GM12878 (cell line): ENCODE data around the gene FBXL3. TPM values are rescaled to one million over a fixed set of nuclear protein-coding genes. Genes with fewer than 3 reads are reported as not detected.

Source experiments
- ATAC-seq: fragments of 200-7000 bp; cut with Tn5 transposase; 3 replicates; pipeline ENCODE4 v1.9.1; 2020; ENCODE audit warnings: mild to moderate bottlenecking, moderate library complexity
- BruUV-seq: library from RNA; stranded (reverse); fragments of 400-500 nt; replicated peaks from 2 replicates; lab custom pipeline; 2021; lab: Mats Ljungman, UMichigan
- CTCF ChIA-PET: fragments of 300-600 bp; sonication (Branson Sonifier 250); formaldehyde crosslinking; extraction: SDS; loops from one replicate; lab custom pipeline; 2021; ENCODE audit warnings: inconsistent platforms; lab: Yijun Ruan, JAX
- POLR2A ChIA-PET: fragments of 350-600 bp; formaldehyde crosslinking; extraction: SDS; loops from one replicate; lab custom pipeline; 2021; ENCODE audit warnings: inconsistent platforms; lab: Charles Lee
- RAD21 ChIA-PET: fragments of 300-600 bp; sonication (Branson Sonifier 250); formaldehyde crosslinking; loops from one replicate; lab custom pipeline; 2023; ENCODE audit warnings: antibody characterized with exemption; ENCODE audit not compliant: unreplicated experiment; lab: Charles Lee
- SMC1A ChIA-PET: fragments of 300-600 bp; sonication (Branson Sonifier 250); formaldehyde crosslinking; loops from one replicate; lab custom pipeline; 2023; ENCODE audit not compliant: unreplicated experiment, uncharacterized antibody; lab: Charles Lee
- DNase-seq: peaks from one replicate; pipeline ENCODE4 v3.0.0-alpha.2; 2011; ENCODE audit warnings: low read depth, low spot score
- FAIRE-seq: peaks from 3 replicates; lab custom pipeline; 2011; peaks lifted over from hg19 to GRCh38; lab: Jason Lieb, UNC
- H2AFZ ChIP-seq: 2 replicates; pipeline ENCODE4 v1.6.0; 2011; ENCODE audit warnings: low read depth, low read length, control low read depth; ENCODE audit not compliant: control insufficient read depth
- H3K27ac ChIP-seq: 2 replicates; pipeline ENCODE4 v1.5.1; 2011; ENCODE audit warnings: control low read depth; ENCODE audit not compliant: control insufficient read depth, insufficient read depth
- H3K27me3 ChIP-seq, 2 experiments: replicated peaks in 1 of 2; 2 replicates each; pipeline versions ENCODE4 v1.6.0 to v1.6.1; 2011; ENCODE audit warnings: low read length in 1 of 2; ENCODE audit not compliant: control insufficient read depth in 2 of 2, insufficient read depth in 2 of 2
- H3K36me3 ChIP-seq, 2 experiments: 2 replicates each; pipeline ENCODE4 v1.5.1; 2011; ENCODE audit warnings: low read length in 1 of 2; ENCODE audit not compliant: control insufficient read depth in 2 of 2, insufficient read depth in 2 of 2
- H3K4me1 ChIP-seq: 2 replicates; pipeline ENCODE4 v1.6.1; 2011; ENCODE audit warnings: mild to moderate bottlenecking, low read length, moderate library complexity, mixed read lengths; ENCODE audit not compliant: control insufficient read depth, insufficient read depth
- H3K4me2 ChIP-seq: 2 replicates; pipeline ENCODE4 v1.6.0; 2011; ENCODE audit warnings: control low read depth; ENCODE audit not compliant: control insufficient read depth, insufficient read depth
- H3K4me3 ChIP-seq: fragments of 200-600 bp; sonication (generic); 2 replicates; pipeline ENCODE4 v1.5.1; 2016
- H3K79me2 ChIP-seq: 2 replicates; pipeline ENCODE4 v1.6.0; 2011; ENCODE audit warnings: low read length; ENCODE audit not compliant: control insufficient read depth, insufficient read depth
- H3K9ac ChIP-seq: 2 replicates; pipeline ENCODE4 v1.8.0; 2011; ENCODE audit warnings: low read length, control low read depth, mixed read lengths; ENCODE audit not compliant: control insufficient read depth, insufficient read depth
- H3K9me3 ChIP-seq: replicated peaks from 3 replicates; pipeline ENCODE4 v1.5.1; 2011; ENCODE audit warnings: mild to moderate bottlenecking, low read length; ENCODE audit not compliant: control insufficient read depth, insufficient read depth
- H4K20me1 ChIP-seq: 2 replicates; pipeline ENCODE4 v1.6.0; 2011; ENCODE audit not compliant: control insufficient read depth, insufficient read depth
- BCLAF1 ChIP-seq: fragments of 450-650 bp; IDR thresholded peaks from 2 replicates; pipeline ENCODE4 v1.6.1; 2017; ENCODE audit warnings: antibody characterized with exemption, mild to moderate bottlenecking, moderate library complexity
- BHLHE40 ChIP-seq, 2 experiments: fragments of 450-650 bp in 1 of 2; IDR thresholded peaks; 2 replicates each; pipeline ENCODE4 v1.6.1; 2011 to 2017; ENCODE audit warnings: low read depth in 2 of 2, borderline replicate concordance in 1 of 2, improper control_type of control experiment in 1 of 2, low read length in 1 of 2, mild to moderate bottlenecking in 1 of 2
- CHD1 ChIP-seq: IDR thresholded peaks from 2 replicates; pipeline ENCODE4 v1.6.1; 2012; ENCODE audit warnings: low read depth, low read length, improper control_type of control experiment
- POLR2AphosphoS5 ChIP-seq: IDR thresholded peaks from 2 replicates; pipeline ENCODE4 v1.6.1; 2011; ENCODE audit warnings: mild to moderate bottlenecking, low read length, inconsistent platforms
- SPI1 ChIP-seq: IDR thresholded peaks from 2 replicates; pipeline ENCODE4 v1.6.1; 2011; ENCODE audit warnings: low read depth, mild to moderate bottlenecking, low read length, moderate library complexity, borderline replicate concordance; ENCODE audit not compliant: insufficient read depth
- ZNF217 ChIP-seq: fragments of 450-650 bp; IDR thresholded peaks from 2 replicates; pipeline ENCODE4 v1.6.1; 2017; ENCODE audit warnings: antibody characterized with exemption, mild to moderate bottlenecking
- WGBS: methylation state at CpG from one replicate; pipeline ENCODE4 v1.1.6; 2016; ENCODE audit warnings: low lambda C conversion rate; ENCODE audit not compliant: insufficient replicate concordance, insufficient coverage; ENCODE audit errors: missing lambda C conversion rate; 5-methylcytosine and 5-hydroxymethylcytosine counted together
- in situ Hi-C: fragments of 300-500 bp; cut with MboI; formaldehyde crosslinking; loops from 9 replicates; pipeline ENCODE4 v1.14.3; 2018; ENCODE audit warnings: mixed read lengths
- intact Hi-C: fragments of 100-400 bp; cut with micrococcal nuclease; formaldehyde crosslinking; loops from one replicate; pipeline ENCODE4 v1.14.2; 2022; ENCODE audit not compliant: unreplicated experiment
- polyA plus RNA-seq, 11 experiments: library from polyadenylated mRNA; depleted of rRNA in 4 of 11; unstranded in 6 of 11; stranded (reverse) in 5 of 11; fragments of >200 nt; fragmentation: Nextera tagmentation in 4 of 11; fragmentation: Illumina TruSeq in 1 of 11; extraction: Ambion mirVana in 4 of 11; extraction: Trizol in 1 of 11; gene quantifications; 1 replicate in 1 of 11; 2 replicates in 10 of 11; pipeline versions ENCODE4 v1.2.1 to v1.2.3, GENCODE V29; 2011 to 2016; ENCODE audit warnings: inconsistent platforms in 2 of 11, missing spikeins in 2 of 11, low read depth in 1 of 11
- total RNA-seq, 4 experiments: library from RNA; depleted of rRNA in 3 of 4; stranded (reverse); fragments of >200 nt in 3 of 4; fragmentation: Illumina TruSeq in 1 of 4; extraction: Trizol in 1 of 4; gene quantifications; 2 replicates each; pipeline versions ENCODE4 v1.2.1 to v1.2.3, GENCODE V29; 2013 to 2021

The FBXL3 gene
- total and polyA plus RNA-seq, 10 of the 15 experiments (the other 5 are each of a cell fraction or from before 2014, with no cell fraction given), result 9.0 to 26.4 (median 19.7) TPM

- no peaks in the 10 kb centered on the region for H3K9me3 ChIP-seq
- peak; percentile 49 for FAIRE-seq
- intact Hi-C loops, result no loop called here
- WGBS, result 82% methylated on average over 5 of the region's 5 CpGs
- BruUV-seq, result no TSS peak
- H3K79me2 ChIP-seq, result no peaks in the 10 kb centered on the region
- H2AFZ ChIP-seq, result no peak overlapping the region
- H4K20me1 ChIP-seq, result no peaks in the 10 kb centered on the region
- H3K27ac ChIP-seq, result no peak overlapping the region; the same call in 1 of the 2 replicates
- H3K9ac ChIP-seq, result no peak overlapping the region
- DNase-seq, result no peak
- TF ChIP-seq POLR2AphosphoS5 (no peak), SPI1 (0 out of 2 replicates have a peak, but pooled peaks have one; percentile 43)
- SMC1A ChIA-PET, result interaction anchor here (0.7 kb wide), 1 partner anchor 455 kb away, joined by 3 read pairs; no protein-coding TSS in a partner anchor
- no peaks in the 10 kb centered on the region for H3K4me1 ChIP-seq
- CTCF ChIA-PET, result interaction anchor here (1.2 kb wide), 1 partner anchor 10 kb away, joined by 3 read pairs; no protein-coding TSS in a partner anchor
- POLR2A ChIA-PET, result no interaction called here
- ATAC-seq, result no peak
- in situ Hi-C loops, result no loop called here
- RAD21 ChIA-PET, result no interaction called here
- no peaks in the 10 kb centered on the region for H3K27me3 ChIP-seq
- no peak overlapping the region for H3K4me2 ChIP-seq
- peaks cover 6 to 36% of the 10 kb centered on the region in 2 experiments for H3K36me3 ChIP-seq
- no peak overlapping the region for H3K4me3 ChIP-seq
Measured at GRCh38 chr13:77065461-77066147, 38.6 kb upstream of the FBXL3 start.

DNA sequence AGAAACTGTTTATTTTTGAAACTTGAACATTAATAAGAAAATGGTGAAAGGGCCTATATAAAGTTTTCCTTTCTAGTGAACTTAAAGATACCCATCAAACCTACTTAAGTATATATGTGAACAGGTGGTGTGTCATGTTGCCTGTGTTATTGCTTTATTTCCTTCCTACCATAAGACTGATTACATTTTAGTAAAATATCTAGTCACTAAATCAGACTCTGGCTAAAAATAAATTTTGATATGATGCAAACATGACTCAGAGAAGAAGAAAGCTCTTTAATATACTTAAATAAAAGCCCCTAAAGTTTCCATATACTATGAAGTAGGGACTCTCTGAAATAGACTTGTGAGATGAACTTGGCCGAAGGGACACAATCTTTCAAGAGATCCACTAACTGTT is 35.1 kb upstream of the FBXL3 start:
- intact Hi-C loops, result no loop called here
- in situ Hi-C loops, result no loop called here
- H3K79me2 ChIP-seq, result no peaks in the 10 kb centered on the region

More for the DNA sequence above, 35.1 kb upstream of the FBXL3 start:
- no peaks in the 10 kb centered on the region for H3K9me3 ChIP-seq
- ATAC-seq (no peak), DNase-seq (no peak), FAIRE-seq (no peak)
- POLR2A ChIA-PET, result no interaction called here
- no peak overlapping the region for H3K4me3 ChIP-seq
- H3K4me1 ChIP-seq, result no peaks in the 10 kb centered on the region
- 94% methylated on average over 1 of the region's 1 CpG for WGBS
- peaks cover 7 to 33% of the 10 kb centered on the region in 2 experiments for H3K36me3 ChIP-seq
- H3K9ac ChIP-seq, result no peak overlapping the region
- TF ChIP-seq ZNF217, result no peak
- TF ChIP-seq CHD1, result no peak
- no peak for TF ChIP-seq BCLAF1
- no peak for TF ChIP-seq BHLHE40 (IDR thresholded peaks at IDR 0.05; ENCODE audit: borderline replicate concordance in 1 of 2, low read depth in 2 of 2, low read length in 1 of 2)
- no peaks in the 10 kb centered on the region for H3K27me3 ChIP-seq
- no peak overlapping the region for H3K27ac ChIP-seq
- no peak overlapping the region for H2AFZ ChIP-seq
- RAD21 ChIA-PET, result no interaction called here
- no peaks in the 10 kb centered on the region for H4K20me1 ChIP-seq
- no peak overlapping the region for H3K4me2 ChIP-seq
- SMC1A ChIA-PET, result no interaction called here
- CTCF ChIA-PET, result interaction anchor here (0.7 kb wide), 1 partner anchor 478 kb away, joined by 5 read pairs; no protein-coding TSS in a partner anchor
- BruUV-seq, result no TSS peak
